ENCODE results near the gene PNPLA2. TPM values are rescaled to one million over a fixed set of nuclear protein-coding genes. Genes with fewer than 3 reads are reported as not detected.

PNPLA2 gene
- total RNA-seq, 4 donors from 2014 or later: 62.8 to 107 (median 77.6) TPM

DNA sequence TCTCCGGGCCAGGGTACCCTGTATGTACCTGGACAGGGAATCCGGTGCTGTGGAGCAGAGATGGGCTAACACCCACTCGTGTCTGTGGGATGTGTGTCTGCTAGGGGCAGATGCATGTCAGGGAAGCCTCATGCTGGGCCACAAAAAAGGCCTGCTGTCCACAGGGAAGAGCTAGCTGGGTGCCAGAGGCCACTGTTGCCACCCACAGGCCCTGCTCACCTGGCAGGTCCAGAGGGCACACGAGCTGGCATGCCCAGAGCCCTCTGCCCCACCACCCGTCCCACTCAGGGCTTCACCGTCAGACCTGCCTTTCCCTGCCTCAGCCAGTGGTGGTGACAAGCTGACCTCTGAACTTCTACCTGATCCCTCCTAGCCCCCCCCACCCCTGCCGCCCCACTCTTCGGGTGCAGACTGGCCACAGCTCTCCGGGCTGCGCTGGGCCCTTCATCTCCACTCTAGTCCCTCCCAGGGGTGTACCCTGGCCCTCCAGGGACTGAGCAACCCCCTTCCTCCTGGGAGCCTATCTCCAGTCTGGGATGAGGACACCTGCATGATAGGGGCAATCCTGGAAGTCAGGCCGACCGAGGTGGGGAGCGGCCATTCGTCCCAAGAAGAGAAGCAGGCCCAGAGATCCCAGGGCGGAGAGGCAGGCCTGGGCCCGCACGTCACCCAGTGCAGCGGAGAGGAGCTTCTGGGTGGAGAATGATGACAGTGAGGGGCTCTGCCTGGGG is 22.0 kb upstream of the PNPLA2 start:
- WGBS: 19% methylated on average over 9 of the region's 18 CpGs

DNA sequence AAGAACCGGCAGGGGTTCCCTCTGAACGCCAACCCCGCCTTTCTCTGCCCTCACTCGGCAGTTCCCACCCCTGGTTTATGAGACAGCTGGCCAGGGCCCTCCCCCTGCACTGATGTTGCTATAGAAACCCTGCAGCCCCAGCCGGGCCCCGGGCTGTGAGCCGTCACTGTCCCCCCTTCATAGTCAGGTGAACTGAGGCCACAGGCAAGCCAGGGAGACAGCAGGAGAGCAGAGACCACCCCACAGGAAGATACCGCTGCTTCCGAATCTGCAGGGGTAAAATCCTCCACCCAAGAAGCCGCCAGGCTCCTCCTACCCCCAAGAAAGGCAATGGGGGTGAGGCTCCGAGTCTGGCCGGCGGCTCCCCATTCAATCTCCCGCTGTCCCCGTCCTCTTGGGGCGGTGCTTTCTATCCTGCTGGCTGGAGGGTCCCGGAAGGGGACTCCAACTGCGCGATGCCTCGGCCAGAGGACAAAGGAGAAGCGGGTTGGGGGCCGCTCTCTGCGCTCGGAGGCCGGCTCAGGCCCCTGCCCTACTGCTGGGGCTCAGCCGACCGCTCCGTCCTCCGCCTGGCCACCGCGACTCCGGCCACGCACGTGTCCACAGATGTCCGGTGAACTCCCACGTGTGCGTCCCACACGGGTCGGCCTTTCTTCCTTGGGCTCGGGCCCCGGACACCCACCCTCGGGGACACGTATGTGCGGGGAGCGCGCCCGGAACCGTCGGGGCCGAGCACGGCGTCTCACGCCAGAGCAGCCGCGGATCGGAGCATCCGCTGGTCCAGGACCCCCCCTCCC is 21.2 kb upstream of the PNPLA2 start:
- peak; percentile 94 for DNase-seq (ENCODE audit: extremely low spot score)
- Histone ChIP-seq H3K4me3 (peak overlapping the region; percentile 59 to 93 (median 84)), H3K9me3 (no peaks in the 10 kb centered on the region), H3K4me1 (peaks cover 32 to 49% (median 37%) of the 10 kb centered on the region in 4 donors), H3K27ac (replicated peaks in 1 of 4) (peak overlapping the region; percentile 84 to 93 (median 90)), H3K27me3 (no peaks in the 10 kb centered on the region), H3K36me3 (peaks cover 7 to 50% (median 44%) of the 10 kb centered on the region in 4 donors)
- TF ChIP-seq POLR2AphosphoS5 (IDR thresholded peaks at IDR 0.05): peak; percentile 23 to 26
- TF ChIP-seq EP300 (IDR thresholded peaks at IDR 0.05): no peak
- 0% methylated on average over 10 of the region's 57 CpGs for WGBS
- intact Hi-C loops (cut with DNase I): no loop called here

More for the DNA sequence above, 22.0 kb upstream of the PNPLA2 start:
- peak overlapping the region; percentile 59 to 93 (median 84) for H3K4me3 ChIP-seq
- H3K4me1 ChIP-seq: peaks cover 32 to 49% (median 37%) of the 10 kb centered on the region in 4 donors
- H3K9me3 ChIP-seq: no peaks in the 10 kb centered on the region
- peak overlapping the region; percentile 84 to 93 (median 90) for H3K27ac ChIP-seq (replicated peaks in 1 of 4)
- intact Hi-C loops (cut with DNase I): no loop called here
- DNase-seq (ENCODE audit: extremely low spot score): no peak
- peaks cover 0 to 2% (median 0%) of the 10 kb centered on the region in 4 donors for H3K27me3 ChIP-seq
- TF ChIP-seq POLR2AphosphoS5 (IDR thresholded peaks at IDR 0.05) (no peak), POLR2A (IDR thresholded peaks at IDR 0.05; ENCODE audit: low read depth) (no peak), EP300 (IDR thresholded peaks at IDR 0.05) (no peak)
- TF ChIP-seq, protein P1, sequence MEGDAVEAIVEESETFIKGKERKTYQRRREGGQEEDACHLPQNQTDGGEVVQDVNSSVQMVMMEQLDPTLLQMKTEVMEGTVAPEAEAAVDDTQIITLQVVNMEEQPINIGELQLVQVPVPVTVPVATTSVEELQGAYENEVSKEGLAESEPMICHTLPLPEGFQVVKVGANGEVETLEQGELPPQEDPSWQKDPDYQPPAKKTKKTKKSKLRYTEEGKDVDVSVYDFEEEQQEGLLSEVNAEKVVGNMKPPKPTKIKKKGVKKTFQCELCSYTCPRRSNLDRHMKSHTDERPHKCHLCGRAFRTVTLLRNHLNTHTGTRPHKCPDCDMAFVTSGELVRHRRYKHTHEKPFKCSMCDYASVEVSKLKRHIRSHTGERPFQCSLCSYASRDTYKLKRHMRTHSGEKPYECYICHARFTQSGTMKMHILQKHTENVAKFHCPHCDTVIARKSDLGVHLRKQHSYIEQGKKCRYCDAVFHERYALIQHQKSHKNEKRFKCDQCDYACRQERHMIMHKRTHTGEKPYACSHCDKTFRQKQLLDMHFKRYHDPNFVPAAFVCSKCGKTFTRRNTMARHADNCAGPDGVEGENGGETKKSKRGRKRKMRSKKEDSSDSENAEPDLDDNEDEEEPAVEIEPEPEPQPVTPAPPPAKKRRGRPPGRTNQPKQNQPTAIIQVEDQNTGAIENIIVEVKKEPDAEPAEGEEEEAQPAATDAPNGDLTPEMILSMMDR (IDR thresholded peaks at IDR 0.05): no peak
- H3K36me3 ChIP-seq: peaks cover 6 to 50% (median 45%) of the 10 kb centered on the region in 4 donors

GRCh38 chr11:798093-798713 is 20.5 kb upstream of the PNPLA2 start, which contains the start of gene SLC25A22:
Gene SLC25A22 (minus strand): TSS chr11:798281. CDS start chr11:795006, 3,275 bp downstream.
- DNase-seq (ENCODE audit: extremely low spot score): no peak
- Histone ChIP-seq H3K27ac (replicated peaks in 1 of 4) (peak within 1 kb of the TSS; percentile 84 to 93 (median 90)), H3K36me3 (peaks cover 14 to 49% (median 45%) of the 10 kb centered on the region in 4 donors), H3K27me3 (no peaks in the 10 kb centered on the region), H3K4me1 (peaks cover 32 to 50% (median 37%) of the 10 kb centered on the region in 4 donors), H3K9me3 (no peaks in the 10 kb centered on the region), H3K4me3 (peak within 1 kb of the TSS; percentile 59 to 93 (median 84))
- intact Hi-C loops (cut with DNase I): no loop called here
- TF ChIP-seq, protein P1 (IDR thresholded peaks at IDR 0.05): peak; percentile 87 to 96 (median 90)
- TF ChIP-seq POLR2AphosphoS5 (IDR thresholded peaks at IDR 0.05): no peak
- 20% methylated on average over 9 of the region's 69 CpGs for WGBS

DNA sequence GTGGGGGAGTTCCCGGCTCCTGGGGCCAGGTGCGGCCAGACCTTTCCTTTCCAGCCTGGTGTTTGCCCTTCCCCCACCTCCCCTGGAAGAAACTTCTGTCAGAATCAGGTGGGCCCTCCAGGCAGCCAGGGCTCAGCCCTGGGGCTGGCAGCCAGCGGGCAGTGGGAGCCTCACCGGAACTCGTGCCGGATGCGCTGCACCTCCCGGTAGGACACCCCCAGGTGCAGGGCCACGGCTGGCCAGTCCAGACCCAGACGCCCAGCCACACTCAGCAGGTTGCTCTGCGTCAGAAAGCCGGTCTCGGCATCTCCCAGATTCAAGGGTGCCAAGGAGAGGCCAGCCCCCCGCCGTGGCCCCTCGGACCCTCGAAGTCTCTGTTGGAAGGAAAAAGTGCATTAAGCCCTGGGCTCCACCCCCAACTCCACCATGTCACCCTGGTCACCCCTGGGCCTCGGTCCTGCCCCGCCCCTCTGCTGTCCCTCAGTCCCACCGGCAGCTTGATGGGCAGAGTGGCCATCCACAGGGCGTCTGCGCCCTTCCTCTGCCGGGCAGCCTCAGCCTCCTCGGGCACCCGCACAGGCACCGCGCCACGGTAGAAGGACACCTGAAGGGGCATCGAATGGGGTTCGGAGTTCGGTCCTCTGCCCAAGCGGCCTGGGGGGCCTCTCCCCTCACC is 18.9 kb upstream of the PNPLA2 start:
- H3K4me3 ChIP-seq: no peak overlapping the region
- 88% methylated on average over 7 of the region's 32 CpGs for WGBS
- peaks cover 43 to 56% (median 47%) of the 10 kb centered on the region in 4 donors for H3K4me1 ChIP-seq
- intact Hi-C loops (cut with DNase I): no loop called here
- DNase-seq (ENCODE audit: extremely low spot score): no peak
- no peak overlapping the region for H3K27ac ChIP-seq (replicated peaks in 1 of 4)
- TF ChIP-seq POLR2A (IDR thresholded peaks at IDR 0.05; ENCODE audit: low read depth) (no peak), EP300 (IDR thresholded peaks at IDR 0.05) (no peak), POLR2AphosphoS5 (IDR thresholded peaks at IDR 0.05) (no peak)
- TF ChIP-seq, protein P1 (IDR thresholded peaks at IDR 0.05): no peak
- no peaks in the 10 kb centered on the region for H3K9me3 ChIP-seq
- H3K36me3 ChIP-seq: peaks cover 14 to 44% (median 40%) of the 10 kb centered on the region in 4 donors
- H3K27me3 ChIP-seq: no peaks in the 10 kb centered on the region

Measured in esophagus muscularis mucosa (tissue), 4 donors.